WTC11 (cell line): Measurements from ENCODE around the gene ADAMTS15. TPM values are rescaled to one million over a fixed set of nuclear protein-coding genes. Genes with fewer than 3 reads are reported as not detected.

Experiments
- ATAC-seq: fragments of 200-7000 bp; cut with Tn5 transposase; 2 replicates; pipeline ENCODE4 v1.10.0; 2021; ENCODE audit warnings: mild to moderate bottlenecking, moderate library complexity
- CTCF ChIA-PET: fragments of 300-600 bp; sonication (Branson Sonifier 250); formaldehyde crosslinking; loops from one replicate; lab custom pipeline; 2021; ENCODE audit warnings: antibody characterized with exemption; lab: Charles Lee
- POLR2A ChIA-PET: fragments of 350-600 bp; sonication (Branson Sonifier 250); formaldehyde crosslinking; loops from one replicate; lab custom pipeline; 2021; ENCODE audit warnings: antibody characterized with exemption; lab: Charles Lee
- DNase-seq: peaks from one replicate; pipeline ENCODE4 v3.0.0; 2021; ENCODE audit warnings: low spot score
- H3K27ac Mint-ChIP-seq: 2 replicates; pipeline ENCODE4 v1.8.0; 2021; ENCODE audit warnings: mixed read lengths
- H3K27me3 Mint-ChIP-seq: 2 replicates; pipeline ENCODE4 v1.8.0; 2021; ENCODE audit warnings: low read depth, mild to moderate bottlenecking, moderate library complexity, mixed read lengths
- H3K36me3 Mint-ChIP-seq: 2 replicates; pipeline ENCODE4 v1.8.0; 2021; ENCODE audit warnings: mixed read lengths
- H3K4me1 Mint-ChIP-seq: 2 replicates; pipeline ENCODE4 v1.8.0; 2022; ENCODE audit warnings: mixed read lengths
- H3K4me3 Mint-ChIP-seq: 2 replicates; pipeline ENCODE4 v1.8.0; 2021; ENCODE audit warnings: mild to moderate bottlenecking, moderate library complexity, mixed read lengths
- H3K9me3 Mint-ChIP-seq: 2 replicates; pipeline ENCODE4 v1.8.0; 2021; ENCODE audit warnings: mixed read lengths
- ARID4B ChIP-seq: sonication (generic); formaldehyde crosslinking; IDR thresholded peaks from 2 replicates; pipeline ENCODE4 v1.8.0; 2023; ENCODE audit warnings: missing genetic modification reagents, mild to moderate bottlenecking, borderline replicate concordance
- ATF3 ChIP-seq: sonication (generic); formaldehyde crosslinking; conservative IDR thresholded peaks from 2 replicates; pipeline ENCODE4 v1.8.1; 2022; ENCODE audit warnings: mild to moderate bottlenecking, missing genetic modification reagents
- CREB1 ChIP-seq: sonication (generic); formaldehyde crosslinking; IDR thresholded peaks from 2 replicates; pipeline ENCODE4 v1.8.0; 2023; ENCODE audit warnings: mild to moderate bottlenecking, missing genetic modification reagents
- ELF4 ChIP-seq: sonication (generic); formaldehyde crosslinking; IDR thresholded peaks from 2 replicates; pipeline ENCODE4 v1.8.1; 2022; ENCODE audit warnings: low read depth, mild to moderate bottlenecking, moderate library complexity, missing genetic modification reagents
- EMX1 ChIP-seq: fragments of 250-450 bp; sonication (Bioruptor Pico); IDR thresholded peaks from 2 replicates; pipeline ENCODE4 v1.8.0; 2021; ENCODE audit warnings: mild to moderate bottlenecking
- ESRRA ChIP-seq: sonication (generic); formaldehyde crosslinking; IDR thresholded peaks from 2 replicates; pipeline ENCODE4 v1.8.1; 2022; ENCODE audit warnings: mild to moderate bottlenecking, missing genetic modification reagents, borderline replicate concordance
- FOXK1 ChIP-seq: sonication (generic); formaldehyde crosslinking; IDR thresholded peaks from 2 replicates; pipeline ENCODE4 v1.8.0; 2022; ENCODE audit warnings: mild to moderate bottlenecking, moderate library complexity, missing genetic modification reagents
- IRF2 ChIP-seq: sonication (generic); formaldehyde crosslinking; IDR thresholded peaks from 2 replicates; pipeline ENCODE4 v1.8.0; 2022; ENCODE audit warnings: low read depth, missing genetic modification reagents, borderline replicate concordance
- JAZF1 ChIP-seq: fragments of 250-450 bp; sonication (Bioruptor Pico); IDR thresholded peaks from 2 replicates; pipeline ENCODE4 v1.9.0; 2021; ENCODE audit warnings: moderate library complexity, mild to moderate bottlenecking, inconsistent platforms
- KAT7 ChIP-seq: sonication (generic); formaldehyde crosslinking; IDR thresholded peaks from 2 replicates; pipeline ENCODE4 v1.8.1; 2023; ENCODE audit warnings: missing genetic modification reagents, mild to moderate bottlenecking, borderline replicate concordance
- NR2C2 ChIP-seq: sonication (generic); formaldehyde crosslinking; IDR thresholded peaks from 2 replicates; pipeline ENCODE4 v1.8.0; 2022; ENCODE audit warnings: mild to moderate bottlenecking, missing genetic modification reagents
- NR3C1 ChIP-seq: sonication (generic); formaldehyde crosslinking; conservative IDR thresholded peaks from 2 replicates; pipeline ENCODE4 v1.8.1; 2023; ENCODE audit warnings: low read depth, mild to moderate bottlenecking, missing genetic modification reagents
- SMAD4 ChIP-seq: sonication (generic); formaldehyde crosslinking; IDR thresholded peaks from 2 replicates; pipeline ENCODE4 v1.8.0; 2022; ENCODE audit warnings: mild to moderate bottlenecking, missing genetic modification reagents
- TEAD1 ChIP-seq: sonication (generic); formaldehyde crosslinking; IDR thresholded peaks from 2 replicates; pipeline ENCODE4 v1.8.0; 2022; ENCODE audit warnings: mild to moderate bottlenecking, missing genetic modification reagents
- ZMAT4 ChIP-seq: fragments of 250-450 bp; sonication (Bioruptor Pico); IDR thresholded peaks from 2 replicates; pipeline ENCODE4 v1.9.0; 2021; ENCODE audit warnings: mild to moderate bottlenecking
- ZNF263 ChIP-seq: sonication (generic); formaldehyde crosslinking; IDR thresholded peaks from 2 replicates; pipeline ENCODE4 v1.8.1; 2022; ENCODE audit warnings: low read depth, mild to moderate bottlenecking, moderate library complexity, missing genetic modification reagents
- ZNF425 ChIP-seq: fragments of 250-450 bp; sonication (Bioruptor Pico); conservative IDR thresholded peaks from 2 replicates; pipeline ENCODE4 v1.9.0; 2021; ENCODE audit warnings: mild to moderate bottlenecking
- total RNA-seq: library from RNA; stranded (reverse); gene quantifications from 3 replicates; pipeline ENCODE4 v1.2.3, GENCODE V29; 2021

The ADAMTS15 gene
- total RNA-seq, 1 experiment from 2014 or later: 3.7 TPM

GRCh38 chr11:130470832-130471706 is 22.6 kb downstream of the ADAMTS15 start (continued):
- no peak for TF ChIP-seq ZMAT4 (CRISPR knock-in tag)
- TF ChIP-seq JAZF1 (CRISPR knock-in tag): no peak

GRCh38 chr11:130471731-130472433 is 23.4 kb downstream of the ADAMTS15 start:
- no peak for ATAC-seq
- CTCF ChIA-PET: no interaction called here
- Mint-ChIP-seq H3K27me3 (no peaks in the 10 kb centered on the region), H3K9me3 (no peaks in the 10 kb centered on the region), H3K4me1 (peaks cover 3% of the 10 kb centered on the region; the same call in 1 of the 2 replicates)
- TF ChIP-seq ZNF263: no peak
- TF ChIP-seq CREB1 (CRISPR knock-in tag): no peak
- TF ChIP-seq SMAD4: no peak
- TF ChIP-seq ATF3 (CRISPR knock-in tag): no peak
- TF ChIP-seq ELF4: no peak
- TF ChIP-seq ZNF425: no peak
- TF ChIP-seq NR2C2 (CRISPR knock-in tag): no peak
- TF ChIP-seq FOXK1 (CRISPR knock-in tag): no peak
- no peak for TF ChIP-seq NR3C1 (CRISPR knock-in tag)
- no peak for TF ChIP-seq IRF2 (CRISPR knock-in tag)
- TF ChIP-seq KAT7 (CRISPR knock-in tag): no peak
- no peak for TF ChIP-seq EMX1 (CRISPR knock-in tag)
- TF ChIP-seq ARID4B (CRISPR knock-in tag): no peak
- no peak for TF ChIP-seq ESRRA (CRISPR knock-in tag)
- no peak for TF ChIP-seq TEAD1 (CRISPR knock-in tag)
- TF ChIP-seq, all 79 proteins: peak for 0
- no peak for DNase-seq
- H3K4me3 Mint-ChIP-seq: no peak overlapping the region
- POLR2A ChIA-PET: no interaction called here
- no peaks in the 10 kb centered on the region for H3K36me3 Mint-ChIP-seq
- H3K27ac Mint-ChIP-seq: no peak overlapping the region
